PC-3 (cell line): ENCODE data around the gene PRSS50.

Experiments
- CTCF ChIP-seq: fragments of 300-600 bp; sonication (generic); conservative IDR thresholded peaks from 2 replicates; pipeline ENCODE4 v1.5.1; 2017; ENCODE audit warnings: antibody characterized with exemption, low read depth, mild to moderate bottlenecking, low read length
- EZH2 ChIP-seq: fragments of 300-600 bp; sonication (generic); IDR thresholded peaks from one replicate; pipeline ENCODE4 v1.6.1; 2017; ENCODE audit warnings: antibody characterized with exemption, mild to moderate bottlenecking, low read length; ENCODE audit not compliant: unreplicated experiment

DNA sequence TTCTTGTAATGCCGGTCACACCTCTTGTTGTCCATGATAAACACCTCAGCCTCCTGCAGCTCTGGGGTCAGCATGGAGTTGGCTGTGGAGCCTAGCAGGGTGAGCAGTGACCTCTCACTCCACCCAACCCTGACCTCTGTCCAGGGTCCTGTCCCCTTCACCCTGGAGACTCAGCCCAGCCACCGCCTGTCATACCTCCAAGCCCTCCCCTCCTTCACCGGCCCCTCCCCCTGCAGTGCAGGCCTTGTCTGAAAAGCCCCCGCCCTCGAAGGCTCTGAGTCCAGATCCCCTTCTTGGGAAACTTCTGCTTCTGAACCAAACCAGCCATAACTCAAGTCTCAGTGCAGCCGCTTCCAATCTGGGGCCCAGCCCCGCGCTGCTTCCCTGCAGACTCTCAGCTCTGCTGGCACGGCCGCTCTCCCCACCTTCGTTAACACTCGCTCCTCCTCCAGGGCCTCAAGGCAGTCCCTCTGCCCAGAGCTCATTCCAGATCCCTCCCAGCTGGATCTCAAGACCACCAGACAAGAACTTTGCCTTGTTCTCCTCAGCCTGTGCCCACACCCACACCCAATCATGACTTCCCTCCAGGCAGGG lies 25.4 kb upstream of the PRSS50 start:
- TF ChIP-seq CTCF (no peak), EZH2 (no peak)
